ENCODE results near the gene CREB5. TPM values are rescaled to one million over a fixed set of nuclear protein-coding genes. Genes with fewer than 3 reads are reported as not detected.

The CREB5 gene
- total RNA-seq, 1 donor from 2014 or later: 52.2 TPM

DNA sequence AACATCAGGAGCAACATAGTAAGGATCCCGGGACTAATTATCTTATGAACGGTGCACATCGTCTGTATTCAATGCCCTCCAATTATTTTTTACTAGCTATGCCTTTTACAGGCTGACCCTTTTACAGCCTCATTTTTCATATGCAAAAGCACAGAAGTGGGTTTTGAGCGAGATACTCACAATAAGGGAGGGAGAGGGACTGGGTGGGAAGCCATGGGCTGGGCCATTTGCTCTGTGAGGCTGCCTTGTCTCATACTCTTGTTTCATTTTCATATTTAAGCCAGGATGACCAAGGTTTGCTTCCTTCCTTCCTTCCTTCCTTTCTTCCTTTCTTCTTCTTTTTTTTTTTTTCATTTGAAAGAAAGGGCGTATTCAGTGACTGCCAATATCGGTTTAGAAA lies 286.5 kb downstream of the CREB5 start:
- Histone ChIP-seq H3K4me1 (ENCODE audit: control insufficient read depth in 3 of 3, insufficient read depth in 3 of 3, low read length in 3 of 3) (peaks cover 30 to 45% (median 36%) of the 10 kb centered on the region in 3 donors), H3K4me3 (ENCODE audit: low read length in 3 of 3) (peak overlapping the region in 1 of 3 donors; percentile 34), H3K27ac (ENCODE audit: low read depth, low read length) (no peak overlapping the region), H3K9ac (ENCODE audit: low read depth in 1 of 3, low read length in 3 of 3) (peak overlapping the region in 1 of 3 donors; percentile 12), H3K27me3 (ENCODE audit: control insufficient read depth in 3 of 3, insufficient read depth in 3 of 3, low read length in 3 of 3) (no peaks in the 10 kb centered on the region), H3K9me3 (ENCODE audit: control insufficient read depth in 3 of 3, low read length in 3 of 3) (no peaks in the 10 kb centered on the region), H3K36me3 (ENCODE audit: control insufficient read depth in 3 of 3, insufficient read depth in 3 of 3, low read length in 3 of 3) (no peaks in the 10 kb centered on the region)

DNA sequence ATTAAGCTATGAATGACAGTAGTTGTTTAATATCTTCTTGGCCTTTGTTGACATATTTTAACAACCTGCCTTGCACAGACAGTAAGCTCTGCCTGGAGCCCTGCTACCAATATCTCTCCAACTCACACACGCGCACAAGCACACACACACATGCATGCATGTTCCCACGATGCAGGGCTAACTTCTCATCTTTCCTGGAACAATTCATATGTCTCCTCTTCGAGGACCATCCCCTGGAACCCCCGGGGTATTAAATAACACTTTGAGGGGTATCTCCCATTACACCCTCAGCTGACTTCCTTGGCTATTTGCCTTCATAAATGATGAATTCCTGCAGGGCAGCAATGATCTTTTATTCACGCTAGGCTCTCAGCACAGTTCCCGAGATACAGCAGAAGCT lies 287.8 kb downstream of the CREB5 start:
- H3K4me3 ChIP-seq (ENCODE audit: low read length in 3 of 3): peak overlapping the region in 1 of 3 donors; percentile 10
- no peaks in the 10 kb centered on the region for H3K27me3 ChIP-seq (ENCODE audit: control insufficient read depth in 3 of 3, insufficient read depth in 3 of 3, low read length in 3 of 3)
- H3K4me1 ChIP-seq (ENCODE audit: control insufficient read depth in 3 of 3, insufficient read depth in 3 of 3, low read length in 3 of 3): peaks cover 29 to 44% (median 33%) of the 10 kb centered on the region in 3 donors
- H3K27ac ChIP-seq (ENCODE audit: low read depth, low read length): no peak overlapping the region
- no peak overlapping the region for H3K9ac ChIP-seq (ENCODE audit: low read depth in 1 of 3, low read length in 3 of 3)
- H3K36me3 ChIP-seq (ENCODE audit: control insufficient read depth in 3 of 3, insufficient read depth in 3 of 3, low read length in 3 of 3): no peaks in the 10 kb centered on the region
- no peaks in the 10 kb centered on the region for H3K9me3 ChIP-seq (ENCODE audit: control insufficient read depth in 3 of 3, low read length in 3 of 3)

GRCh38 chr7:28700790-28701203 lies 288.5 kb downstream of the CREB5 start:
- Histone ChIP-seq H3K4me1 (ENCODE audit: control insufficient read depth in 3 of 3, insufficient read depth in 3 of 3, low read length in 3 of 3) (peaks cover 23 to 37% (median 27%) of the 10 kb centered on the region in 3 donors), H3K27ac (ENCODE audit: low read depth, low read length) (peak overlapping the region; percentile 31), H3K27me3 (ENCODE audit: control insufficient read depth in 3 of 3, insufficient read depth in 3 of 3, low read length in 3 of 3) (no peaks in the 10 kb centered on the region), H3K4me3 (ENCODE audit: low read length in 3 of 3) (no peak overlapping the region), H3K36me3 (ENCODE audit: control insufficient read depth in 3 of 3, insufficient read depth in 3 of 3, low read length in 3 of 3) (no peaks in the 10 kb centered on the region), H3K9me3 (ENCODE audit: control insufficient read depth in 3 of 3, low read length in 3 of 3) (no peaks in the 10 kb centered on the region), H3K9ac (ENCODE audit: low read depth in 1 of 3, low read length in 3 of 3) (no peak overlapping the region)

DNA sequence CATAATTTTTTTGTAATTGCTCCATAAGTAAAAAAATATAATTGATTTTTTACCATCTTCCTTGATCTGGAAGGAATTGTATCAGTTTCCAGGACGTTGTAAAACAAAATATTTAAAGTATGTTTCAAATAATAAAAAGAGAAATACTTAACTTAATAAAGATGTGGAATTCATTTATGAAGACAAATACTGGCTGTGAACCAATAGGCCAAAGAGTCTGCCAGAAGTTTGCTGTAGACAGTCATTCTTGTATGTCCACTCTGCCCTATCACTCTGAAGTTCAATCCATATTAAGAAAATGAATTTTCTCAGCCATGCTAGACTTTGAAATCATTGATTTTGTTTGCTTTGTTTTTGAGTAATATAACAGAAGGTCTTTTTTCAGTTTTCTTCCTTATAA lies 289.4 kb downstream of the CREB5 start:
- no peak overlapping the region for H3K4me3 ChIP-seq (ENCODE audit: low read length in 3 of 3)
- H3K36me3 ChIP-seq (ENCODE audit: control insufficient read depth in 3 of 3, insufficient read depth in 3 of 3, low read length in 3 of 3): no peaks in the 10 kb centered on the region
- no peaks in the 10 kb centered on the region for H3K9me3 ChIP-seq (ENCODE audit: control insufficient read depth in 3 of 3, low read length in 3 of 3)
- no peak overlapping the region for H3K9ac ChIP-seq (ENCODE audit: low read depth in 1 of 3, low read length in 3 of 3)
- no peaks in the 10 kb centered on the region for H3K27me3 ChIP-seq (ENCODE audit: control insufficient read depth in 3 of 3, insufficient read depth in 3 of 3, low read length in 3 of 3)
- peaks cover 20 to 39% (median 27%) of the 10 kb centered on the region in 3 donors for H3K4me1 ChIP-seq (ENCODE audit: control insufficient read depth in 3 of 3, insufficient read depth in 3 of 3, low read length in 3 of 3)
- H3K27ac ChIP-seq (ENCODE audit: low read depth, low read length): no peak overlapping the region

GRCh38 chr7:28702171-28702570 lies 289.9 kb downstream of the CREB5 start:
- H3K27ac ChIP-seq (ENCODE audit: low read depth, low read length): no peak overlapping the region
- H3K36me3 ChIP-seq (ENCODE audit: control insufficient read depth in 3 of 3, insufficient read depth in 3 of 3, low read length in 3 of 3): no peaks in the 10 kb centered on the region
- no peaks in the 10 kb centered on the region for H3K27me3 ChIP-seq (ENCODE audit: control insufficient read depth in 3 of 3, insufficient read depth in 3 of 3, low read length in 3 of 3)
- H3K9ac ChIP-seq (ENCODE audit: low read depth in 1 of 3, low read length in 3 of 3): no peak overlapping the region
- no peaks in the 10 kb centered on the region for H3K9me3 ChIP-seq (ENCODE audit: control insufficient read depth in 3 of 3, low read length in 3 of 3)
- H3K4me3 ChIP-seq (ENCODE audit: low read length in 3 of 3): no peak overlapping the region
- peaks cover 20 to 43% (median 27%) of the 10 kb centered on the region in 3 donors for H3K4me1 ChIP-seq (ENCODE audit: control insufficient read depth in 3 of 3, insufficient read depth in 3 of 3, low read length in 3 of 3)

DNA sequence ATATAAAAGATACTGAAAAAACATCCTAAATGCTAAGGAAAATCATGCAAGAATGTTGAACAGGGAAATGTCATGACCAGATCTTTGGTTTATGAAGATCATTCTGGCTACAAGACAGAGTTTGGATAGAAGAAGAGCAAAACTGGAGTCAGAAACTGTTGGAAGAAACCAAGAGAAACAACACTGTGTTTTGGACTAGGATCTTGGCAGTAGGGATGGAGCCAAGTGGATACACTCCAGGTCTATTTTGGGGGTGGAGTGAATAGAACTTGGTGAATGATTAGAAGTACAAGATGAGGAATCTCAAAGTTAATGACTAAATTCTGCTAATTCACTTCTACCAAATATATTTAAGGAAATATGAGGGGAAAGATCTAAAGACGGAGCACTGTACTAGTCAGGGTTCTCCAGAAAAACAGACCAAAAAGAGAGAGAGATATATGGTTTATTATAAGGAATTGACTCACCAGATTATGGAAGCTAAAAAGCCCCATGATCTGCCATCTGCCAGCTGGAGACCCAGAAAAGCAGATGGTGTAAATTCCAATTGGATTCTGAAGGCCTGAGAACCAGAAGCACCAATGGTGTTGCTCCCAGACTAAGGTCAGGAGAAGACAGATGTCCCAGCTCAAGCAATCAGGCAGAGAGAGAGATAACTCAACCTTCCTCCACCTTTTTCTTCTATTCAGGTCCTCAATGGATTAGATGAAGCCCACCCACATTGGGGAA lies 290.9 kb downstream of the CREB5 start:
- H3K9ac ChIP-seq (ENCODE audit: low read depth in 1 of 3, low read length in 3 of 3): no peak overlapping the region
- no peak overlapping the region for H3K27ac ChIP-seq (ENCODE audit: low read depth, low read length)
- H3K4me3 ChIP-seq (ENCODE audit: low read length in 3 of 3): no peak overlapping the region
- no peaks in the 10 kb centered on the region for H3K27me3 ChIP-seq (ENCODE audit: control insufficient read depth in 3 of 3, insufficient read depth in 3 of 3, low read length in 3 of 3)
- H3K9me3 ChIP-seq (ENCODE audit: control insufficient read depth in 3 of 3, low read length in 3 of 3): no peaks in the 10 kb centered on the region
- peaks cover 20 to 54% (median 36%) of the 10 kb centered on the region in 3 donors for H3K4me1 ChIP-seq (ENCODE audit: control insufficient read depth in 3 of 3, insufficient read depth in 3 of 3, low read length in 3 of 3)
- H3K36me3 ChIP-seq (ENCODE audit: control insufficient read depth in 3 of 3, insufficient read depth in 3 of 3, low read length in 3 of 3): no peaks in the 10 kb centered on the region

- H3K9ac ChIP-seq (ENCODE audit: low read depth in 1 of 3, low read length in 3 of 3): no peak overlapping the region
- H3K27ac ChIP-seq (ENCODE audit: low read depth, low read length): no peak overlapping the region
- no peak overlapping the region for H3K4me3 ChIP-seq (ENCODE audit: low read length in 3 of 3)
- no peaks in the 10 kb centered on the region for H3K27me3 ChIP-seq (ENCODE audit: control insufficient read depth in 3 of 3, insufficient read depth in 3 of 3, low read length in 3 of 3)
- peaks cover 17 to 44% (median 33%) of the 10 kb centered on the region in 3 donors for H3K4me1 ChIP-seq (ENCODE audit: control insufficient read depth in 3 of 3, insufficient read depth in 3 of 3, low read length in 3 of 3)
- no peaks in the 10 kb centered on the region for H3K36me3 ChIP-seq (ENCODE audit: control insufficient read depth in 3 of 3, insufficient read depth in 3 of 3, low read length in 3 of 3)
- H3K9me3 ChIP-seq (ENCODE audit: control insufficient read depth in 3 of 3, low read length in 3 of 3): no peaks in the 10 kb centered on the region
These were observed 292.4 kb downstream of the CREB5 start for GRCh38 chr7:28704706-28705105.

GRCh38 chr7:28705350-28705749 lies 293.0 kb downstream of the CREB5 start:
- Histone ChIP-seq H3K4me3 (ENCODE audit: low read length in 3 of 3) (no peak overlapping the region), H3K9ac (ENCODE audit: low read depth in 1 of 3, low read length in 3 of 3) (no peak overlapping the region), H3K27ac (ENCODE audit: low read depth, low read length) (no peak overlapping the region), H3K36me3 (ENCODE audit: control insufficient read depth in 3 of 3, insufficient read depth in 3 of 3, low read length in 3 of 3) (no peaks in the 10 kb centered on the region), H3K4me1 (ENCODE audit: control insufficient read depth in 3 of 3, insufficient read depth in 3 of 3, low read length in 3 of 3) (peaks cover 13 to 38% (median 28%) of the 10 kb centered on the region in 3 donors), H3K9me3 (ENCODE audit: control insufficient read depth in 3 of 3, low read length in 3 of 3) (no peaks in the 10 kb centered on the region), H3K27me3 (ENCODE audit: control insufficient read depth in 3 of 3, insufficient read depth in 3 of 3, low read length in 3 of 3) (no peaks in the 10 kb centered on the region)

DNA sequence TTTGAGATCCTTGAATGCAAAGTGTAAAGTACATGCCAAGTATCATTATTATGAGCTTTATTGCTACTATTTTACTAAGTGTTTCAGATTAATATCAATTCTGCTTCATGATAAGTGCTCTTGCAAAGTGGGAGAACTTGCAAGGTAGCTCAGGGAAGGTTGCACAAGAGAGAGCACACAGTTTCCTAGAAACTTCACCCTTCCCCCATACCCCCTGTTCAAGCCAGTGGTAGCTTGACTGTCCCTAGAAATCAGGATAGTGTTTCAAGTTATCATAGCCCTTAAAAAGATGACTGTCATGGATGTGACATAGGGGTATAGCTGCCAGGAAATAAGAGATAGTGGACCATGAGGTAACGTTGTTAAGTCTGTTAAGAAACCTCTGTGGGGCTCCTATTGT lies 294.3 kb downstream of the CREB5 start:
- Histone ChIP-seq H3K9ac (ENCODE audit: low read depth in 1 of 3, low read length in 3 of 3) (no peak overlapping the region), H3K9me3 (ENCODE audit: control insufficient read depth in 3 of 3, low read length in 3 of 3) (no peaks in the 10 kb centered on the region), H3K27me3 (ENCODE audit: control insufficient read depth in 3 of 3, insufficient read depth in 3 of 3, low read length in 3 of 3) (no peaks in the 10 kb centered on the region), H3K36me3 (ENCODE audit: control insufficient read depth in 3 of 3, insufficient read depth in 3 of 3, low read length in 3 of 3) (no peaks in the 10 kb centered on the region), H3K4me3 (ENCODE audit: low read length in 3 of 3) (no peak overlapping the region), H3K4me1 (ENCODE audit: control insufficient read depth in 3 of 3, insufficient read depth in 3 of 3, low read length in 3 of 3) (peaks cover 6 to 34% (median 21%) of the 10 kb centered on the region in 3 donors), H3K27ac (ENCODE audit: low read depth, low read length) (no peak overlapping the region)

- no peaks in the 10 kb centered on the region for H3K9me3 ChIP-seq (ENCODE audit: control insufficient read depth in 3 of 3, low read length in 3 of 3)
These were observed 295.0 kb downstream of the CREB5 start for GRCh38 chr7:28707291-28707690.

More at GRCh38 chr7:28707291-28707690, 295.0 kb downstream of the CREB5 start:
- H3K27me3 ChIP-seq (ENCODE audit: control insufficient read depth in 3 of 3, insufficient read depth in 3 of 3, low read length in 3 of 3): no peaks in the 10 kb centered on the region
- no peak overlapping the region for H3K9ac ChIP-seq (ENCODE audit: low read depth in 1 of 3, low read length in 3 of 3)
- H3K4me3 ChIP-seq (ENCODE audit: low read length in 3 of 3): no peak overlapping the region
- peaks cover 6 to 33% (median 21%) of the 10 kb centered on the region in 3 donors for H3K4me1 ChIP-seq (ENCODE audit: control insufficient read depth in 3 of 3, insufficient read depth in 3 of 3, low read length in 3 of 3)
- H3K27ac ChIP-seq (ENCODE audit: low read depth, low read length): no peak overlapping the region
- no peaks in the 10 kb centered on the region for H3K36me3 ChIP-seq (ENCODE audit: control insufficient read depth in 3 of 3, insufficient read depth in 3 of 3, low read length in 3 of 3)
